OCI-LY7 (cell line): ENCODE results near the gene MTARC2.

Experiments
- EZH2phosphoT487 ChIP-seq: fragments of 200-600 bp; sonication (generic); IDR thresholded peaks from 2 replicates; pipeline ENCODE4 v1.6.1; 2018; ENCODE audit warnings: low read depth, borderline replicate concordance, mild to moderate bottlenecking, mixed run types, antibody characterized with exemption, low read length, moderate library complexity, mixed read lengths
- TF ChIP-seq, protein P1 (sequence below): fragments of 200-600 bp; sonication (generic); conservative IDR thresholded peaks from 2 replicates; pipeline ENCODE4 v1.5.1; 2014; ENCODE audit warnings: mild to moderate bottlenecking, antibody characterized with exemption, low read length, moderate library complexity, mixed read lengths

DNA sequence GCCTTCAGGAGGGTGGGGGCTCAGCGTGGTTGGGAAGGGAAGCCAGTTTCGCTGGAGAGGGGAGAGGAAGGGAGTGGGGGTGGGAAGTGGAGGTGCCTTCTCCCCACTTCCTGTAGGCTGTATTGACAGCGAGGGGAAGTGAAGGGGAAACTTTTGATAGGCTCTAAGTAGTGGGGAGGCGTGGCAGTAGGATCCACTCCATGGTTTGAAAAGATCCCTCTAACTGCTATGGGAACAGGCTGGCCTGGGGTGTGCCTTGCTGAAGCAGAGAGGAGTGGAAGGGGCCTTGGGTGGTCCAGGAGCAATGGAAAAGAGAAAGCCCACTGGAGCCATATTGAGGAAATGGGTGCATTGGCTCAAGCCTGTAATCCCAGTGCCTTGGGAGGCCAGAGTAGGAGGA, 37.8 kb upstream of the MTARC2 start:
- TF ChIP-seq, protein P1, sequence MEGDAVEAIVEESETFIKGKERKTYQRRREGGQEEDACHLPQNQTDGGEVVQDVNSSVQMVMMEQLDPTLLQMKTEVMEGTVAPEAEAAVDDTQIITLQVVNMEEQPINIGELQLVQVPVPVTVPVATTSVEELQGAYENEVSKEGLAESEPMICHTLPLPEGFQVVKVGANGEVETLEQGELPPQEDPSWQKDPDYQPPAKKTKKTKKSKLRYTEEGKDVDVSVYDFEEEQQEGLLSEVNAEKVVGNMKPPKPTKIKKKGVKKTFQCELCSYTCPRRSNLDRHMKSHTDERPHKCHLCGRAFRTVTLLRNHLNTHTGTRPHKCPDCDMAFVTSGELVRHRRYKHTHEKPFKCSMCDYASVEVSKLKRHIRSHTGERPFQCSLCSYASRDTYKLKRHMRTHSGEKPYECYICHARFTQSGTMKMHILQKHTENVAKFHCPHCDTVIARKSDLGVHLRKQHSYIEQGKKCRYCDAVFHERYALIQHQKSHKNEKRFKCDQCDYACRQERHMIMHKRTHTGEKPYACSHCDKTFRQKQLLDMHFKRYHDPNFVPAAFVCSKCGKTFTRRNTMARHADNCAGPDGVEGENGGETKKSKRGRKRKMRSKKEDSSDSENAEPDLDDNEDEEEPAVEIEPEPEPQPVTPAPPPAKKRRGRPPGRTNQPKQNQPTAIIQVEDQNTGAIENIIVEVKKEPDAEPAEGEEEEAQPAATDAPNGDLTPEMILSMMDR = no peak
- TF ChIP-seq EZH2phosphoT487 = no peak
